NCI-H146 treated with DMSO at 0.1 percent for 48 hours (cell line): ENCODE measurements around the gene RELN.

Source experiments
- DNase-seq: peaks from one replicate; lab custom pipeline; 2025; ENCODE audit not compliant: unreplicated experiment; lab: John Stamatoyannopoulos, UW

Gene RELN

DNA sequence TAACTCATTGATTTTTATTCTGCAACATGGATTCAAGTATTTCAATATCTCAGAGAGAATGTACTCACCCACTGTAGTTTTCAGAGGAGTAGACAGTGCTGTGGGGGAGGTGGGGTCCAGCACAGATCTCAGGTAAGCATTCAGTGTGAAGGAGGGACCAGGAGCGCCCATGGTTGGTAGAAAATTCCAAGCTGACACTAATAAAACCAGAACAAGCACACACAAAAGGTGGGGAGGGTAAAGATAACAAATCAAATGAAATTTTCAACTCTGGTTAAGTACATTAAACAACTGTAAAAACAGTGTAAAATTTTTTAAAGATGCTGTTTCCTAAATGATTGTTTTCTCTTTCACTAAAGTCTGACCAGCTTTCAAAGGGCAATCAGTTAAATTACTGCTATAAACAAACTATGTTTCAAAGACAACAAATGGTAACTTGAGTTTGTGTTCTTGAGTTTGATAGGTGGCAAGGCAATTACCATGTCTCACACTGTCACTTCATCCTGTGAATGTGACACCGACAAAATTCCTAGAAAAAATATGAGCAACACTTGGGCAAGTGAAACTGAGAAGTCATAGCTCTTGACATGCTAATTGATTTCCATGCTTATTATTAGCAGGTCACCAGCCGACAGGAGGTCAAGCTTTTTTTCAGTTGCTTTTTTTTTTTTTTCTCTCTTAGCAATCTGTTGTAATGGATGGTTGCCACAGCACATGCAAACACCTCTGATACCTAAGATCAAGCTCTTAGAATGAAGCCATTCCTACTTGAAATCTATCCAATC is 337.7 kb downstream of the RELN start:
- no peak for DNase-seq

DNA sequence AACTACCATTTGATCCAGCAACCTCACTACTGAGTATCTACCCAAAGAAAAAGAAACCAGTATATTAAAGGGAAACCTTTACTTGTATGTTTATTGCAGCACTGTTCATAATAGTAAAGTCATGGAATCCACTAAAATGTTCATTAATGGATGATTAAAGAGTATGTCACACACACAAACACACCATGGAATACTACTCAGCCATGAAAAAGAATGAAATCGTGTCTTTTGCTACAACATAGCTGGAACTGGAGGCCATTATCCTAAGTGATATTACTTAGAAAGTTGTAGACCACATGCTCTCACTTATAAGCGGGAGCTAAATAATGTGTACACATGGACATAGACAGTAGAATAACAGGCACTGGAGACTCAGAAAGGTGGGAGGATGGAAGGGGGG is 340.4 kb downstream of the RELN start:
- DNase-seq = no peak

DNA sequence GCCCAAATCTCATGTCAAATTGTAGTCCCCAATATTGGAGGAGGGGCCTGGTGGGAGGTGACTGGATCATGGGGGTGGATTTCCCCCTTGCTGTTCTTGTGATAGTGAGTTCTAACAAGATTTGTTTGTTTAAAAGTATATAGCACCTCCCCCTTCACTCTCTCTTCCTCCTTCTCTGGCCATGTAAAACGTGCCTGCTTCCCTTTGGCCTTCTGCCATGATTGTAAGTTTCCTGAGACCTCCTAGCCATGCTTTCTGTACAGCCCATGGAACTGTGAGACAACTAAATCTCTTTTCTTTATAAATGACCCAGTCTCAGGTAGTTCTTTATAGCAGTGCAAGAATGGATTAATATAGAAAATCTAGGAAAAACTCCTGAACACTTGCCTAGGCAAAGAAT is 341.3 kb downstream of the RELN start:
- DNase-seq = no peak

DNA sequence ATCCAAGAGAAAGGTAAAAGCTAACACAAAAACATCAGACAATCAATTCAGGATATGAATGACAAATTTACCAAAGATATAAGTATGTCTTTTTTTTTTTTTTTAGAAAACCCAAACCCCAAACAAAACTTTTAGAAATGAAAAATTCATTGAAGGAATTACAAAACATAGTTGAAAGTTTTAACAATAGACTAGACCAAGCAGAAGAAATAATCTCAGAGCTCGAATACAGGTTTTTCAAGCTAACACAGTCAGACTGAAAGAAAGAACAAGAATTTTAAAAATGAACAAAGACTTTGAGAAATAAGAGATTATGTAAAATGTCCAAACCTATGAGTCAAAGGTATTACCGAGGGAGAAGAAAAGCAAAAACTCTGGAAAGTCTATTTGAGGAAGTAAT is 345.1 kb downstream of the RELN start:
- DNase-seq = no peak

DNA sequence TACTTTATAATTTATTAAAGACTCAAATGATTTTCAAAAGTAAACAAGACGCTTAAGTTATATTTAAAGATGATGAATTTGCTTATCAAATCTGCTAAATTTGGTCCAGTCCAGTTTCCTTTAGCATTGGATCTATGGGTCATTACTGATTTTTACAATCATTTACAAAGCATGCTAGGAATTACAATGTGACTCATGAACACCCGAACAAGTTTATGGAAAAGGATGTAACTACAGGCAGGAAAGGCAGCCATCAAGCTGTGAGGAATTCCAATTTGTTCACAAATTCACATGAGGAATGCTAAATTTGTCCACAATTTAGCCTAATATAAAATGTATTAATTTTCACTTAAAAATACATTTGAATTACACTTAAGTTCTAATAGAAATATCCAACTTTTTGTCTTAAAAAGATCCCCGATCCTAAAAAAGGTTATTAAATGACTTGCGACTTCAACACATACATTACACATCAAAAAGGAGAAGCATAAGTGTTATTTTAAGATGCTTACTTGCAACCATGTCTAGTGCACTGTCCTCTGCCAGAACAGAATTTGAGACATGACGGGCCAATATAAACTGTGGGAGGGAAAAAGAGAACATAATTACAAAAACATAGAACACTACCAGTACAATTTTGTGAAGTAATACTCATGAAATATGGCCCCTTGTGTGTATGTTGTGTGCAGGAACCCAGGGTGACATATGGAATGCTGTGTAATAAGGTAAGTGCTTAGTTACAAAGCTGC is 349.3 kb downstream of the RELN start:
- DNase-seq = no peak

DNA sequence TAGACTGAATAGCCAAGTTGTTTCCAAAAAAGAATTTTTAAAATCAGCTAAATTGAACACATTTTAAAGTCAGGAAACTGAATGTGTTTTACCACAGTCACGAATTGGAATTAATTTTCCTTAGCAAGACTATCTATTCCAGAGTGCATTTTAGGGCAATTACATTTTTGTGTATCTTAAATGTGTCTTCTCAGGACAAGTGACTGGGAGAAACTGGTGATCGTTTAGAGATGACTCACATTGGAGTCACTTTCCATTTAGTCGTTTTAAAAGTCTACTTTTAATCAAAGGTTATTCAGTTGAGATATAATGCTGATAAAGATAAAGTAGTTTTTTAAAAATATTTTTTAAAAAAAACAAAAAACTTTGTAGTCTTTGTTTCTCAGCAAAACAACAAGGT is 351.7 kb downstream of the RELN start:
- no peak for DNase-seq

DNA sequence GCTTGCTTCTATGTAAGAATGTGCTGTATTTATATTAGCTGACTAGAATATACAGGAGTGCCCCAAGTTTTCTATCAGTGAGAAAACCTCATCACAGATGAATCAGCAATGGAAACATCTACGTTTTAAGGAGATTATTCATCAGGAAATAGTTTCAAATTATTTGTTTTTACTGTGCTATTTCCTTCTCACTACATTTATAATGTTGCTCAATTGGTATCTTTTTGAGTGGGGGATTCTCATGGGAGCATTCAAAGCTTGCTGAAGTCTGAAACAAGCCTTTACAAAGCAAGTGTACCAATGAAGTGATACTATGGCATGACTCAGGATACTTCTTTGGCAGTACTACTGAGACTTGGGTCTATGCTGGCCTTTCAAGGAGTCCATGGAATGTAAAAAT is 352.4 kb downstream of the RELN start:
- no peak for DNase-seq

DNA sequence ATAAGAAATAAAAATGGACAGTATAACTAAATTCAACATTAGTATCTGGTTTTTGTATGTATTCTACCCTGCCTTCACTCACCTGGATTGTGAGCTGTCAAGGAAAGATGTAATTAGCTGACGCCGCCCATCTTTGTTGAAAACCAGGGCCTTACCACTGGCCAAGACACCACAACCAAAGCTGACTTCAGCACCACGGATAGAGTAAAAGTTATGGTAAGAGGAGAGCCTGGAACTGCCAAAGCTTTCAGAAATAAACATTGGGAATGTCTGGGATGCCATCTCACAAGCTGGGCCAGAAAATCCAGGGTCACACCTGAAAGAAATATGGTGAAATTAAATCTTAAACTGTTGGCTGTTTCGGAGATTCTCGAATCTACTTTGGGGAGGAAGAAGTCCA is 353.3 kb downstream of the RELN start:
- DNase-seq = peak; percentile 47

DNA sequence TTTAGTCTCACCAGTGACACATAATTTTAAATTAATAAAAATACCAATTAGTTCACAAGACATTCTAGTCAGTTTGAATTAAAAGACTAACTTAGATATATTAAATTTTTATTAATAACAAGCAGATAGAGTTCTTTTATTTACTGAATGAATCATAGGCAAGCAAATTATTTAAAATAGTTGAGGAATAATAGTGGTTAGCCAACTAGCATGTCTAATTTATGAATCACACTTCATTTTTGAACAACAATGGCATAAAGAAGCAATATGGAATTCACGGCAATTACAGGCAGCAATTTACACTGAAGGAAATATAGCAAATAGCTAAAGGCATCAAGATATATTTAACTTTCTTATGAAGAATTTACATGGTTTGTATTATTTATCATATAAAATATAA is 356.5 kb downstream of the RELN start:
- no peak for DNase-seq

DNA sequence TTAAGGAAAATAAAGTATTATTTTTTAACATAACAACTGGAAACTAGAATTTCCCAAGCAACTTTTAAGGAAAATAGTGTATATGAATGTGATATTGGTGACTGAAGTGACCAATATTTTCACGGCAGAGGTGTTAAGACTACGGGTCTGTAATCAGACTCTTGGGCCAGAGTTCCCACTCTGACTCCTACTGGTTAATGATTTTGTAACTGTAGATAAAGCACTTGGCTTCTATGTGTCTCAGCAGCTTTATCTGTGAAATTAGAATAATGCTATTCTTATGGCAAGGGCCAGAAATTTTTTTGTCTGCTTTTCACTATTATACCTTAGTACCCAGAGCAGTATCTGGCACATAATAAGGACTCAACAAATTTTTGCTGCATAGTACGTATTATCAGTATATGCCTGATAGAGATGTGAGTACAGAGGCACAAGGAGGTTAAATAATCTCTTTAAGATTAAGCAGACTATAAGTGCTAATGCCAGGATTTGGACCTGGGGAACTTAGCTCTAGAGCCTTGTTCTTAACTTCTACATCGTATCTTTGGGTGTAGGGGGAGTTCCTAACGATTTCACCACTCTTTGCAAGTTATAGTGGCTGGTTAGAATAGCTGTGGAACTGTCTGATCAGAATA is 357.3 kb downstream of the RELN start:
- DNase-seq = no peak

DNA sequence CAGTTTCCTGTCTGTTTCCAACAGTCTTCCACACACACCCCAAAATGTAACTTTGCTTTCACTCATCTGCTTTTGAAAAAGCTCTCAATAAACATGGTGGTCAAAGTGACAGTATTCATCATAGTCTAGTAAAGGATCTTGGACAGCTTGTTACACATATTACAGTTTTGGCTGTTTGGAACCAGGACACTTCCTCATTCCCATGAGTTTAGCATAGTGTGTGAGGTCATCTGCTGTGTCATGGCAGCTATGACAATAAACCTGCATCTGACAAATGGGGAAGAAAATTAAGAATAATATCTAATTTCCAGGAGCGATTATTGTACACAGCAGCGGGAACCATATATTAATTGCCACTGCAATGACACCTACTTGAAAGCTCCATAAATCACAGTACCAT is 359.1 kb downstream of the RELN start:
- DNase-seq = peak; percentile 85

DNA sequence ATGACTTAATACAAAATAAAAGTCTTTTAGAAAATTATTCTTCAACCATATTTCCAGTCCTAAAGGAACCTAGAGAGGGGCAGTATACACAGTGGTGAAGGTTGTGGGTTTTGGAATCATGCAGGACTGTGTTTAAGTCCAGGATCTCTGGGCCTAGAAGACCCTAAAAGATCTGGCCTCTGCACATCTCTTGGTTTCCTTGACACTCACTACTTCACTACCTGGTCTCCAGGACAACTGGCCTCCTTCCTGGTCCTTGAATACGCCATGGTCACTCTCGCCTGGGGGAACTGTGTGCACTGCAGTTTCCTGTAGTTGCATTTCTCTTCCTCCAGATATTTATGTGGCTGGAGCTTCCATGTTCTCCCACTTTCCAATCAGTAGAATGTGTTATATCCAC is 360.7 kb downstream of the RELN start:
- DNase-seq = no peak

DNA sequence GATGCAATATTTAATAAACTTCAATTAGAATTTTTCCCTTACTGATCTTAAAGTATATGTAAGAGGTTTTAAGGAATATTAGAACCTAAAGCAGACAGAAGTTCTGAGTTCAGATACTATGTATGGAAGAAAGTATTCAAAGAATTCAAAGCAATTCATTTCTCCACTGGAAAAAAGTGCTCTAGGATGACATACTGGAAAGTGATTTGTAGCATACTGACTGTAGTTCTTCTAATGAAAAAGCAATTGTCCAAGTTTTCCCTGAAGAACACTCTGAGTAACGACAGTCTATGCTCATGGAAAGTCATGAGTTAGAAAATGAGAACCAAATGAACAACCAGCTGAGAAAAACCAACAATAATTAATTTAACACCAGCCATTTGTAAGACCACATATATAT is 362.7 kb downstream of the RELN start:
- DNase-seq = no peak

DNA sequence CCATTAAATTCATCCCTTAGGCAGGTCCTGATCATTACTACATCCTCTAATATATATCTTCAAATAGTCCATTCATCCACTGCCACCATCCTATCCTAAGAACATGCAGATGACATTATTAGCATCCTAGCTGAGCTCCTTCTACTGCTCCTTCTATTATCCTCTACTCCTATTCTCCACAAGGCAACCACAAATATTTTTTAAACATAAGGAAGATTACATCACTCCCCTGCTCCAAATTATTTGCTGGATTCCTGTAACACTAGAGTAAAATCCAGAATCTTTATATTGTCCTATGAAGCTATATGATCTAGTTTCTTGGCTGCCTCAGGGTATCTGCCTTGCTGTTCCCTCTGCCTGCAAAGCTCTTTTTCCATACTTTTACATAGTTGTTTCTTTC is 367.2 kb downstream of the RELN start:
- no peak for DNase-seq

DNA sequence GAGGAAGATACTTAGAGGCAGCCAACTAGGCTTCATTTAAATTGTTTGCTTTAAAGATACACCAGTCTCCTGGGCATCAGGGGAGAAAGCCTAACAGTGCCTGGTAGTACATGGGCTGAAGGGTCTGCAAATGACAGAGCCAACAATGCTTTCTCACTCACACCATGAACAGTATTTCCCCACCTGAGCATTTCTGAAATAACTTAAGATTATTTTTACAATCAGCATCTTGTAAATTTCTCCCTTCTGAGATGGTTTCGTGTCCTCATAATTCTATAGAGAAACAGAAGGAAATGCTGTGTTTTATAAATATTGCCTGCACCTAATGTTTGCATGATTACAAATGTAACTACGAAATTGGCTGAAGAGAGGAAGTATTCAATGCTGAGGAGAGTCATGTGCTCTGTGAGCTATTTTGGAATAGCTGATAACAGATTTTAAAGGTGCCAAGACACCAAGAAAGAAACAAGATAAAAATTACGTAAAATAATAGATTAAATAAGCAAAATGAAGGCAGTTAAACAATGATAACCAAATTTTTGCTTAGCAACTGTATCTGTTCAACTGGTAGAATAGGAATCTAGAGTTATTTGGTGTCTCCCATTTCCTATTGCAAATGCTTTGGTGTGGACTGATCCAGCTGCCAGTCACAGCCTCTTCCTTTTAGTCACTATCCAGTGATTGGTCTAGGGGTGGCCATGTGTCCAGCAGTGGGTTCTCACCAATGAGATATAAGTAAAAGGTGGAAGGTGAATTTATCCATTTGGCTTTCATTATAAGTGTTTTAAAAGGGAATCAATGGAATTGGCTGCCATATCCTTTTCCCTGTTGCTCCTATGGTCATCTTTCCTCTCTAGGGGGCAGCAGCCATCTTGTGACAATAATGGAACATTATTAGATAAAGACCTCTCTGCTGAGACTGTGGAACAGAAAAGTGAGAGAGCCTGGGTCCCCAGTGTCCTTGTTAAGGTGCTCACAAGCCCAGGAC is 375.5 kb downstream of the RELN start:
- peak; percentile 36 for DNase-seq

DNA sequence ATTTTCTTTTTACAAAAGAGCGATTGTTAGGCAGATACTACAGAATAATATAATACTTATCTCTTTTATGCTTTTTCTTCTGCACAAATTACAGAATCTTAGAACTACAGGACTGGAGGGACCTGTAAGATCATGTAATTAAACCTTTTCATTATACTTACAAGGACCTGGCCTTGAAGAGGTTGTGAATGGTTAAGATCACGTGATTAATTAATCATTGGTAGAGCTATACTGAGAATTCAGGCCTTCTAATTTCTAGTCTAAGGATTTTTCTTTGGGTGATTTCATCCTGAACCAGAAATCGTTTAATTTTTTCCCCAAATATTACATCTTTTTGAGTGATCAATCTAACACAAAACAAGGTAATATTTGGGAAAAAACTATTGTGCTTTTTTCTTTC is 379.7 kb downstream of the RELN start:
- no peak for DNase-seq

DNA sequence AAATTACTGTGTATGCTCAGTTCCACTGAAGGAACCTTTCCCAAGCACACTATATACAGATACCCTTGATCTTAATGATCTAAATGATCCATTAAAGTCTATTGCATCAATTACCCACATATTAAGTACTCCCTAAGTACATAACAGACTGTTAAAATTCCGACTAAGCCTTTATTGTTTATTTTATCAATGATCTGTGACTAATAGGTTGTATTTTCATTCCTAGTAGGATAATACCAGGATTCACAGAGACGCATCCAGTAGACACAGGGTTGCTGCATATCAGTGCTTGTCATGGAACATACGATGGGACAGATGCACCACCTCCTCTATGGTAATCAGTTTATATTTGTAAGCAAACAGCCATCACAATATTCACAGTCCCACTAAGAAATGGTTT is 383.8 kb downstream of the RELN start:
- peak; percentile 39 for DNase-seq

DNA sequence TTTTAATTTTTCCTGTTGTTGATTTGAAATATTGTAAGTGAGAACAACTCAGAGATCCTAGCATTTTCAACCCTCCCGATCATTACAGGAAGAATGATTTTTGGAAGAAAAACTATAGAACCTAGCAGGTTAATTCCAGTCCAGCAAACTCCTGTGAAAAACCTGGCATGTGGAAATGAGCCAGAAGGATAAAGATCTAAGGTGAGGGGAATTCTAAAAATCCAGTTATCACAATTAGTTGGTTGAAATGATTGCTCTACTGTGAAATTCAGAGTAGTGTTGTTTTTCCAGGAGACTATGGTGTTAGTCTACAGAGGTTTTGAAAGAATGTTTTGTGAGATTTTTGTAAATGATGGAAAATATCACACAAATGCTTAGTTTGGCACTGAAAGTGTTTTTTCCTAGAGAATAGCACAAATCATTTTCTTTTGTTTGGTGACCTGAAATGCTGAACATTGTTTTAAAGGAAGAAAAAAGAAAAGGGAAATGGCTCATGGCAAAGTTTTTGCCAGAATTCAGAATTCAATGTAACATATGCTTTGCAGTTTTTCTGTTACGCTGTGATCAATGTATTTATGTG is 391.0 kb downstream of the RELN start:
- no peak for DNase-seq

DNA sequence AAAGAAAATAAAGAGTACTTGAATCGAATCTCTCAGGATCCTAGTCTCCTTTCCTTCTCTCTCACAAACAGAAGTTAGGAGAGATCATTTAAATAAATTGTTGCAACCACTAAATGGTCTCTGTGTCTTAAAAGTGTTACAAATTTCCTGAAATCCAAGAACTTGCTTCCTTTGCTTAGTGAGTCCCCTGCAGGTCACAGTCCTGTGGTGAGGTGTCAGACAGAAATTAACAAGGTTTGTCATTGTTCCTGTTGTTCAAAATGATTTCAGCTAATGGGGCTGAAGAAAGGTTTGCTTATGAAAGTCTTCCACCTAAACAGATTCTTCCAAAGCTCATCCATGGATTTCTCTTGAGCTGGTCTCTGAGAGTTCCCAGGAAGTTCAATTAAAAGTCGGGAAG is 391.9 kb downstream of the RELN start:
- no peak for DNase-seq

DNA sequence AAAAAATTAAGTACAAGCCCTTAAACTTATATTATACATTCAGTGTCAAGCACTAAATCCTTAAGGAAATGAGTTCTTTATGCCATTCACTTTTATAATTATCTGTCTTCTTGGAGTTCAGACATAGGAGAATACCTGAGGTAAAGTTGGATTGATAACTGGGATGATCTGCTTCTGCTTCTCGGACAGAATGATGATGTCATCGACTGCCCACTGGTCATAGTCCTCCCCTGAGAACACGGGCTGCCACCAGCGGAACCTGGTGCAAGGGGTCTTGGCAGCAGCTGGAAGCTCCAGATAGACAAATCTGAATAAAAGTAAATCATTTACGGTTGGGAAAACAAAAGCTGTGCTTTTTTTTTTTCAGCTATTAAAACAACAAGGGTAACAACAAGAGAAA is 395.3 kb downstream of the RELN start:
- DNase-seq = no peak

DNA sequence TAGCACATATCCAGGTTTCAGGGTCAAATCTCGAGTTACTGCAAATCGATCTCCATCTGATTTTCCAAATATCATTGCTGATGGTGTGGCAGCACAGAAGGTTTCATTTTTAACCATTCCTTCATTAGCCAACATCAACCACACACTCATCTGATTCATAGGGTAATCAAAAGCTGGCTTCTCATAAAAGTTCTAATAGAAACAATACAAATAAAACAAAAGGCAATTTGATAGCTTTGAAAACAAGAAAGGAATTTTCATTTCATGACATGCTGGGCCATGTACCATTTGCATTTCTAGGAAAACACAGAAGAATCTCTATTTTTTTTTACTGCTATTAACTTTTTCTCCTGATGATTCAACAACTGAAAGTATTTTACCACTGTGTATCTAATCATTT is 395.8 kb downstream of the RELN start:
- DNase-seq = no peak
